Duodenal mucosa (tissue), 2 donors: Measurements from ENCODE around the gene SMIM21.

Experiments used
- H3K27ac ChIP-seq: one replicate; pipeline ENCODE4 v1.7.0; 2013; ENCODE audit warnings: low read depth, low read length
- H3K27me3 ChIP-seq, 2 donors: one replicate each; pipeline ENCODE4 v1.7.0; 2013; ENCODE audit warnings: low read length in 2 of 2, control low read depth in 1 of 2; ENCODE audit not compliant: insufficient read depth in 2 of 2, control insufficient read depth in 1 of 2
- H3K36me3 ChIP-seq, 2 donors: one replicate each; pipeline ENCODE4 v1.7.0; 2013; ENCODE audit warnings: low read length in 2 of 2, control low read depth in 1 of 2; ENCODE audit not compliant: insufficient read depth in 2 of 2, control insufficient read depth in 1 of 2
- H3K4me1 ChIP-seq, 2 donors: one replicate each; pipeline ENCODE4 v1.7.0; 2013; ENCODE audit warnings: low read length in 2 of 2, control low read depth in 1 of 2; ENCODE audit not compliant: insufficient read depth in 2 of 2, control insufficient read depth in 1 of 2
- H3K4me3 ChIP-seq, 2 donors: one replicate each; pipeline ENCODE4 v1.7.0; 2013; ENCODE audit warnings: low read length in 2 of 2, low read depth in 1 of 2
- H3K9ac ChIP-seq, 2 donors: one replicate each; pipeline ENCODE4 v1.7.0; 2013; ENCODE audit warnings: low read length in 2 of 2, low read depth in 1 of 2
- H3K9me3 ChIP-seq, 2 donors: one replicate each; pipeline ENCODE4 v1.7.0; 2013; ENCODE audit warnings: low read length in 2 of 2, control low read depth in 1 of 2; ENCODE audit not compliant: control insufficient read depth in 1 of 2

Gene SMIM21

DNA sequence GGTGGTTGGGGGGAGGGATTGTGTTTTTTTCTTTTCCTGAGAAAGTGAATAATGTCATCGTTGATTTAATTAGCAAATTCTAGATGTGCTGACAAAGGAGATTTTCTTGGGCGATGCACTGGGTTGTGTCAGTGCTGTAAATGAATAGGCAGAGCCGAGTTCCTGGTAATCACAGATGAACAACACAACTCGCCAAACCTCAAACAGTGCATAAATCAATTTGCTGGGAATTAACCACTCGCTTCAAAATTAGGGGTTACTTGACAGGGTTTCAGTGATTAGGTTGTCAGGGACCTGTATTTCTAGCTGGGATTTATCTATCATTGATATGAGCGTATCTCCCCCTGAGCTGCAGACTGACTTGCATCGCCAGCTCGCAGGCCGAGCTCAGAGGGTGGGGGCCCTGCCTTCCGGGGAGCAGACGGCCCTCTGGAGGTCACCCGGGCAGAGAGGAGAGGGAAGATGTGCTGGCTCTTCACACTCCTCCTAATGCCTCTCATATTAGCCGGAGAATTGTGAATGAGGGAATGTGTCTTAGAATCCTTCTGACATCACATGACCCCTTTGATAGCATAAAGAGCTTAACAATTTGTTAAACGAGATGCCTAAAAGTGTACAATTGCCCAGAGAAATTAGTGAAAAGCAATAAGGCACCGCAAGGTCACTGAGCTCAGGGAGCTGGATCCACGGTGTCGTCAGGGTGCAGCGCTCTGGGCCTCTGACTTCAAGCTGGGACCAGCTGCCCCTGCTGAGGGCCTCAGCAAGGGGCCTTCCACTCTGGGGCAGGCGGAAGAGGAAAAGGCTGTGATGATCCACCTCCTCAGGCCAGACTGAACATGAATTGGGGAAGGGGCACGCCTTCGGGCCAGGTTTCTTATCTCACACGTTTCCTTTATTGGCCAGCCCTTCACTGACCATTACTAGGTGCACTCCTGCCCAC lies 48.9 kb downstream of the SMIM21 start:
- Histone ChIP-seq H3K4me1 (no peaks in the 10 kb centered on the region), H3K4me3 (no peak overlapping the region), H3K9ac (no peak overlapping the region), H3K9me3 (no peaks in the 10 kb centered on the region), H3K36me3 (no peaks in the 10 kb centered on the region), H3K27ac (no peak overlapping the region), H3K27me3 (peaks cover 0 to 2% of the 10 kb centered on the region in 2 donors)

DNA sequence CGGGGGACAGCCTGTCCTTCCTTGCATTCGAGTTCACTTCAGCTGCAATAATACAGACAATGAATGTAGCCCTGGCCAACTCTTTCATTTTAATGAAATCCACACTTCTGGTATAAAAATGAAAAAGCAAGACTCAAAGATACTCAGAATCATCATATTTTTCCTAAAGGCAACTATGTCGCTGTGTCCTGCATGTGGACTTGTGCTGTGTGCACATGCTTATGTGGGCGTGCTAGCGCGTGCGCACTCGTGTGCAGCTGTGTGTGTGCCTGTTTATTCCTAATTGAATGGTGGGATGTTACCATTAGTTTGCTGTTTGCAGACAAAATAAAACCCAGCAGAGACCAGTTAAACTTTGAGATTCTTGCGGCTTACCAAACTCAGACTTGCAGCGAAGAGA lies 49.6 kb downstream of the SMIM21 start:
- Histone ChIP-seq H3K27ac (no peak overlapping the region), H3K27me3 (peaks cover 0 to 2% of the 10 kb centered on the region in 2 donors), H3K4me1 (no peaks in the 10 kb centered on the region), H3K36me3 (no peaks in the 10 kb centered on the region), H3K9ac (no peak overlapping the region), H3K4me3 (no peak overlapping the region), H3K9me3 (no peaks in the 10 kb centered on the region)

DNA sequence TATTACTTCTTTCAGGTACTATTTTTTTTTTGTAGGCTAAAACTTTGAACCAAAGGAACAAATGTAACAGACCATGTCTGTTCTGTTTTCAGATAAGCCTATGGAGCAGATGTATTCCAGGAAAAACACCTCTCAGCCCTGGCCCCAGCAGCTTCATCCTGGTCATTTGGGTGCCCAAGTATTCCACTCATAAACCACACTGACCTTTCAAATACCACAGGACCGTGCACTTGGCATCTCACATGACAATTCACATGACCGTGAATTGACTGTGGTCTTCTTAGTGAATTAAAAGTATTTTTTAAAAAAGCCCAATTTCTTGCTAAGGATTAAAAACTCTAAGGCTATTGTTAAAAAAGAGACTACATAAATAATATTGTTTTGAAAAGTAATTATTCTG lies 50.2 kb downstream of the SMIM21 start:
- Histone ChIP-seq H3K27me3 (peaks cover 0 to 2% of the 10 kb centered on the region in 2 donors), H3K36me3 (no peaks in the 10 kb centered on the region), H3K9ac (no peak overlapping the region), H3K9me3 (no peaks in the 10 kb centered on the region), H3K4me3 (no peak overlapping the region), H3K27ac (no peak overlapping the region), H3K4me1 (no peaks in the 10 kb centered on the region)

DNA sequence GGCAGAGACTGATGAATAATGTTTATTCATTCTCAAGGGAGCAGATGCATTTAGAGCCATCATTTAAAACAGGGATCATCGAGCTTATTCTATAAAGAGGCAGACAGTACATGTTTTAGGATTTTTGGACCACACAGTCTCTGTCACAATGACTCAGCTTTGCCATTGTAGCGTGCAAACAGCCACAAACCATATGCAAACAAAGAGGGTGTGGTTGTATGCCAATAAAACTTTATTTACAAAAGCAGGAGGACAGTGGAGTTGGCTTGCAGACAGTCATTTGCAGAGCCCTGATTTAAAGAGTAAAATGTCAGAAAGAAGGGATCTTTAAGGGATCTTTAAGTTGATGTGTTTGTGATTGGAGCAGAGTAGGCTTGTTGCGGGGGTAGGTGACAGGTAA lies 51.5 kb downstream of the SMIM21 start:
- Histone ChIP-seq H3K9ac (no peak overlapping the region), H3K9me3 (no peaks in the 10 kb centered on the region)

DNA sequence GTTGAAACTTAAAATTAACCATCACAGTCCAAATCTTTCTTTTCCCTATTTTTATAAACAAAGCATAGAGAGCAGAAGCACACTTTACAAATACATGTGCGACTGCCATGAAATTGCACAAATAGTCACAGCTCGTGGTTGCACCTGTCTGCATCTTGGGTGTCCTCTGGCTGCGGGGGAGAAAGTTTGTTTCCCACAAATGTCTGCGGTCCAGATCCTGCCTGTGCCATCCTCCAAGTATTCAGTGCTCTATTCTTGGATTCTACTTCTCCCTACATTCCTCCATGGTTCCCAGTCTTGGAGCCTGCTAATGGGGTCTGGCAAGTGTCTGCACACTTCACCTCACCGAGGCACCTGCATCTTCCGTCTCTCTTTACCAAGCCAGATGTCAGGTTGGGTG lies 52.2 kb downstream of the SMIM21 start:
- Histone ChIP-seq H3K4me1 (no peaks in the 10 kb centered on the region), H3K27ac (no peak overlapping the region), H3K9ac (no peak overlapping the region), H3K36me3 (no peaks in the 10 kb centered on the region), H3K9me3 (no peaks in the 10 kb centered on the region), H3K27me3 (peaks cover 0 to 6% of the 10 kb centered on the region in 2 donors), H3K4me3 (no peak overlapping the region)

More for the DNA sequence above, 51.5 kb downstream of the SMIM21 start:
- H3K36me3 ChIP-seq: no peaks in the 10 kb centered on the region
- H3K4me3 ChIP-seq: no peak overlapping the region
- no peaks in the 10 kb centered on the region for H3K4me1 ChIP-seq
- H3K27me3 ChIP-seq: peaks cover 0 to 6% of the 10 kb centered on the region in 2 donors
- no peak overlapping the region for H3K27ac ChIP-seq

DNA sequence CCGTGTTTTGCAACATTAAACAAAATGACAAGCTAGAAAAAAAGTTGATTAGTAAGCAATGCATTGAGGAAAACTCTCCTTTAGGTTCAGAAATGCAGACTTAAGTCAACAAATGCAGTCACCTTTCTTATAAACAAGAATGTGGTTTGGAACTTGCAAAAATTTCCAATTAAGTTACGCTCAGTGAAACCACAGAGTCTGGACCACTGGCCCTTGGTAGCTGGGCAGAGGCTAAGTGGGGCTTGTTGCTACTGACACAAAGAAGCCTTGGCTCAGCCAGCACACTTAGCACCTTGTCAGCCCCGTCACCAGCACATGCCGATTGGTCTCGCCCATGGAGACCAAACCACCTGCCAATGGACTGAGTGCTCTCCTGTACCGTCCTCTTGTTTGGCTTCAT lies 53.0 kb downstream of the SMIM21 start:
- H3K4me3 ChIP-seq: no peak overlapping the region
- H3K27ac ChIP-seq: no peak overlapping the region
- no peaks in the 10 kb centered on the region for H3K36me3 ChIP-seq
- no peak overlapping the region for H3K9ac ChIP-seq
- H3K27me3 ChIP-seq: peaks cover 0 to 6% of the 10 kb centered on the region in 2 donors
- no peaks in the 10 kb centered on the region for H3K4me1 ChIP-seq
- H3K9me3 ChIP-seq: no peaks in the 10 kb centered on the region

DNA sequence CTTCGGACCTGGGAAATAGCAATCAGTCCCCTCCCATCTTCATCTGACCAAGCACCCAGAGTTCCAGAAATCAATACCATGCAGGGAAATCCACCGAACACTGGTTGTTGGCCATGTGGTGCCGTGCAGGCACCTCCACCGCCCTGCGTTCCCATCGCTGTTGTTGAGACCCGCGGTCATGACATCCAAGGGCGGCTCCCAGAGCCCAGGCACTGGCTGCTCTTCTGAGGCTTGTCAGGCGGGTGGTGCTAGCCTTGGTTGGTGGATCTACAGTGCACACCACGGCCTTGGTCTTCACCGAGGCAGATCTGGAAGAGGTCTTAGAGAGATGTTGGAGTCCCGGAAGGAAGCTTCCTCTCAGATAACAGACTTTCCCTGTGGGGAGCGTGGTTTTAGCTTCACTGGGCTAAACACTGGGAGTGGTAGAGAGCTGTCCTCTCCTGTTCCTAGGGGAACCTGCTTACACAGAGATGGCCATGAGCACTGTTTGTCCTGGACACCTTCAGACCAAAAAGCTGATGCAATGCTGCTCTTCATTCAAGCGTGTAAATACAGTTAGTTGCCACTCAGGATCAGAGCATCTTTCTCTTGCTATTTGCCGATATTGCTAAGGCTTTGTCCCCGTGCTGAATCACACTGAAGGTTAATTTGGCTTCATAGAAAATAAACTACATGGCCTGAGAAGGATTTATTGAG lies 58.3 kb downstream of the SMIM21 start:
- no peak overlapping the region for H3K27ac ChIP-seq

DNA sequence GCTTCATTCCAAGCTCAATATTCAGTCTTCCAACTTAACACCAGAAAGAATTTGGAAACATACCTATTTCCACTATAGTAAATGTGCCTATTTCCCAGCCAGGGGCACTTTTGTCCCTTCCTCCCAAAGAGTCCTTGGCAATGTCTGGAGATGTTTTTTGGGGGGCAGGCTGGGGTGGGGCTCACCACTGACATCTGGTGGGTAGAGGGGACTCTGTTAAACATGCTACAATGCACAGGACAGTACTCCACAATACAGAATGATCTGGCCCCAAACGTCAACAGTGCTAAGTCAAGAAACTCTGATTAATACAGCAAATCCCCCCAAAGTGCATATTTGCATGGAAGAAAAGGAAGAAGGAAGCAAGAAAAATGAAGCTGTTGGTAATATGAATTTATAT lies 61.7 kb downstream of the SMIM21 start:
- Histone ChIP-seq H3K4me3 (no peak overlapping the region), H3K36me3 (no peaks in the 10 kb centered on the region), H3K27me3 (peaks cover 4 to 7% of the 10 kb centered on the region in 2 donors), H3K9ac (no peak overlapping the region), H3K4me1 (no peaks in the 10 kb centered on the region), H3K27ac (no peak overlapping the region), H3K9me3 (no peaks in the 10 kb centered on the region)

More for the DNA sequence above, 58.3 kb downstream of the SMIM21 start:
- H3K4me1 ChIP-seq: no peaks in the 10 kb centered on the region
- no peak overlapping the region for H3K9ac ChIP-seq
- H3K36me3 ChIP-seq: no peaks in the 10 kb centered on the region
- H3K27me3 ChIP-seq: peaks cover 0 to 3% of the 10 kb centered on the region in 2 donors
- H3K4me3 ChIP-seq: no peak overlapping the region
- H3K9me3 ChIP-seq: no peaks in the 10 kb centered on the region

DNA sequence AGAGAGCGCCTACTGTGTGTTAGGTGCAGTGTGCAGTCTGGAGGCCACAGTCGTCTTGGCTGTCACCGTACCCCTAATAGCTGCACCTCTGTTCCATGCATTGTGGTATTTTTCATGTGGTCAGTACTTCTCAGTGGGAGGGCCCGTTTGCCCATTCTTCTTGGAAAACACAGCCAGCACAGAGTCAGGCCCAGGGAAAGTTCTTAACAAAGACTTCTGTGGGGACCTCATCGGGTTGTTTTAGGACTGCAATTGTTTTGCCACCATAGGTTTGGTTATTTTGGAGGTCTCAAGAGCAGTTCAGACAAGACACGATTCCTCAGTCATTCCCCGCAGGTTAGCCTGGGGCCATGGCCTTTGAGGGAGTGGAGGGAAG lies 62.3 kb downstream of the SMIM21 start:
- Histone ChIP-seq H3K4me1 (no peaks in the 10 kb centered on the region), H3K27me3 (peaks cover 4 to 7% of the 10 kb centered on the region in 2 donors), H3K9ac (no peak overlapping the region), H3K36me3 (no peaks in the 10 kb centered on the region), H3K27ac (no peak overlapping the region), H3K4me3 (no peak overlapping the region), H3K9me3 (no peaks in the 10 kb centered on the region)

DNA sequence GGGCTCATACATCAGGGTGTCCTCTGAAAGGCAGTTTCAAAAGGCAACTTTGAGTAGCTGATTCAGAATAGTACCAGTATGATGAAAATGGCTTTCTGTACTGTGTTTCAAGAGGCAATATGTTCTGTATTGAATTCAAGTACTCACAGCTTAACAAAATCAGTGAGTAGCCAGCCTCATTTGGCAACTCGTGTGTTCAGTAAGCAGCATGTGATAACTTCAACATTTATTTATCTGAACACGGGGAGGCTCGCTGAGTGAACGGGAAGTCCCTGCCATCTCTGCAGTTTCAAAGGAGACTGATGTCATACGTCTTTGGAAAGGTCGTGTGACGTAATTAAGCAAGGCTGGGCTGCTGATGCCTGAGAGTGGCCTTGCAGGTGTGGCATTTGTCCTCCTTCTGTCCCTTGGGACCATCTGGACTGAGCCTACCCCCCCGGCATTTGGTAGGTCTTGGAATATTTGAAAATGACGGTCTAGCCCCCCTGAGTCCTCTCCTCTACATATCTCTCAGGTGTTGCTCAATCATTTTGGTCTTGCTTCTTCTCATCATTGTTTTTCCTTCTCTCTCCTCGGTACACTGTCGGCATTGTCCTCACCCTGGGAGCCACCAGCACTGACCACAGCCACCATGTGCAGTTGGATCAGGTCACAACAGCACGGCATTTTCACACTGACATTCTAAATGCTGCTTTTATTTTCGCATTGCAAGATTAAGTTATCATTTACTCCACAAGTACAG lies 62.8 kb downstream of the SMIM21 start:
- Histone ChIP-seq H3K27ac (no peak overlapping the region), H3K4me3 (no peak overlapping the region), H3K36me3 (no peaks in the 10 kb centered on the region), H3K4me1 (no peaks in the 10 kb centered on the region), H3K9ac (no peak overlapping the region), H3K27me3 (peaks cover 4 to 7% of the 10 kb centered on the region in 2 donors), H3K9me3 (no peaks in the 10 kb centered on the region)
